Activated CD4-positive, alpha-beta T cell treated with anti-CD3 and anti-CD28 coated beads for 24 hours (primary cell): ENCODE results near the gene BCL2L2.
"Not testable (repeated sequence)": the region's sequence is repeated elsewhere in the genome, so short reads cannot be mapped to it uniquely, and the experiment has no call there.

Experiments
- DNase-seq, 2 donors: peaks; one replicate each; pipeline ENCODE4 v3.0.0-alpha.2; 2020; ENCODE audit warnings: low read depth in 2 of 2

Gene BCL2L2, protein sequence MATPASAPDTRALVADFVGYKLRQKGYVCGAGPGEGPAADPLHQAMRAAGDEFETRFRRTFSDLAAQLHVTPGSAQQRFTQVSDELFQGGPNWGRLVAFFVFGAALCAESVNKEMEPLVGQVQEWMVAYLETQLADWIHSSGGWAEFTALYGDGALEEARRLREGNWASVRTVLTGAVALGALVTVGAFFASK

DNA sequence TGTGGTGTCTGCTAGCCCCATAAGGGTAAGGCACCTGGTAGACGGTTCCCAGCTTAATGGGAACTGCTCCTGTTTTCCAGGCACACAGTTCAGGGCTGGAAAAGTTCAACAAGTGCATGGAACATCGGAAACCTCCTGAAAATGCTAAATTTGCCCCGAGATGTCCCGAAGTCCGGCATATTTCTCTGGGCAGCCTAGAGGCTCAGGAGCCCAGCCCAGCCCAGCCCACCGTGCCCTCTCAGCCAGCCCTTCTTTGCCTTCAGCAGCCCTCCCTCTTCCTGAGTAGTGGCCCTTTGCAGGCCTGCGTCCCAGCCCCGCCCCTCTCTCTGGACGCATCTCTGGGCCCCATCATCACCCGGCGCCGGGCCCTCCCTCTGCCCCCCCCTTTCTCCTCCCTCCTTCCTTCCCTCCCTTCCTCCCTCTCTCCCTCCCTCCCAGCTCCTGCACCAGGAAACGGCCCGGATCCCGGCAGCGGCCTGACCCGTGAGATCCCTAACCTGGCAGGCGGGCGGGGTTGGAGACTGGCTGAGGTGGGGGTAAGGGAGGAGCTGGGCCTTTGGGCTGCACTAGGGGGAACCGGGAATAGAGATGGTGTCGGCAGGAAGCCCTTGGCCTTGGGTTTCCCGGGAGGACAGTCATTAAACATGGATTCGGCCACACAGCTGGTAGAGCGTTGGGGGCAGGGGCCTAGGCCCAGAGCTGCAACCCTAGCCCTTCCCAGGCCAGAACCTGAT is at the start of gene BCL2L2:
BCL2L2 (plus strand) TSS at position 422 of the 734 bp plus-strand sequence. CDS start 935 bp downstream, outside the sequence.
- no peak for DNase-seq

- DNase-seq, result no peak
These were observed 48.4 kb upstream of the BCL2L2 start for GRCh38 chr14:23258256-23258655.

- no peak for DNase-seq
These were observed 47.2 kb upstream of the BCL2L2 start for GRCh38 chr14:23259426-23259825.

GRCh38 chr14:23260849-23261248 is 45.8 kb upstream of the BCL2L2 start:
- not testable (repeated sequence) for DNase-seq

DNA sequence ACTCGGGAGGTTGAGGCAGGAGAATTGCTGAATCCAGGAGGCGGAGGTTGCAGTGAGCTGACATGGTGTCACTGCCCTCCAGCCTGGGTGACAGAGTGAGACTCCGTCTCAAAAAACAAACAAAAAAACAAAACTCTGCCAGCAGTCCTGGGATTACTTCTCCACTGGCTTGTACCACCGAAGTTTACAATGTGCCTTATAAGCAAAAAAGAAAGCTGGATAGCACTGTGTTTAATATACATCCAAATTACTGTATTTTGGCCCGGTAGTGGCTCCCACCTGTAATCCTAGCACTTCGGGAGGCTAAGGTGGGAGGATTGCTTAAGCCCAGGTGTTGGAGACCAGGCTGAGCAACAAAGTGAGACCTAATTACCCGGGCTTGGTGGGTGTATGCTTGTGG is 37.4 kb upstream of the BCL2L2 start:
- DNase-seq, result no peak

GRCh38 chr14:23275412-23275811 is 31.2 kb upstream of the BCL2L2 start:
- no peak for DNase-seq

DNA sequence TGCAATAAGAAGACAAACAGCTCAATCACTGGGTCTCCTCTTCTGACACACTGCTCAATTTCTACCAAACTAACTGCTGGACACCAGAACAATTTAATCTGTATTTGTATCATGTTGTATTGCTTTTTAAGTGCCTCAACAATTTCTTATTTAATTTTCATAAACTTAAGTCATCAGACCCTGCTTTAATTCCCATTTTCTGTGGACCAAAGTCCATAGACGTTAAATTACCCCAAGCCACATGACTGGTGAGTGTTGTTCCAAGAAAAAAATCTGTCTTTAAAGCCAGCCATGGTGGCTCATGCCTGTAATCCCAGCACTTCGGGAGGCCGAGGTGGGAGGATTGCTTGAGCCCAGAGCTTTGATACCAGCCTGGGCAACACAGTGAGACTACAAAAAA is 29.4 kb upstream of the BCL2L2 start:
- DNase-seq, result no peak

DNA sequence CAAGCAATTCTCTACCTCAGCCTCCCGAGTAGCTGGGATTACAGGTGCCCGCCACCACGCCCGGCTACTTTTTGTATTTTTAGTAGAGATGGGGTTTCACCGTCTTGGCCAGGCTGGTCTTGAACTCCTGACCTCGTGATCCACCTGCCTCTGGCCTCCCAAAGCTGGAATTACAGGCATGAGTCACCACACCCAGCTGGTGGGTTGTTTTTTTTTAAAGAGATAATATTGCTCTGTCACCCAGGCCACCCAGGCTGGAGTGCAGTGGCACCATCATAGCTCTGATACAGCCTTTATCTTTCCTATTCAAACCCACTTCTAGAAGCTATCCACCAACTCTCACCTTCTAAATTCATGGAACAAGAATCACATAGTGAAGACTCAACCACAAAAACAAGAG is 28.7 kb upstream of the BCL2L2 start:
- not testable (repeated sequence) for DNase-seq

DNA sequence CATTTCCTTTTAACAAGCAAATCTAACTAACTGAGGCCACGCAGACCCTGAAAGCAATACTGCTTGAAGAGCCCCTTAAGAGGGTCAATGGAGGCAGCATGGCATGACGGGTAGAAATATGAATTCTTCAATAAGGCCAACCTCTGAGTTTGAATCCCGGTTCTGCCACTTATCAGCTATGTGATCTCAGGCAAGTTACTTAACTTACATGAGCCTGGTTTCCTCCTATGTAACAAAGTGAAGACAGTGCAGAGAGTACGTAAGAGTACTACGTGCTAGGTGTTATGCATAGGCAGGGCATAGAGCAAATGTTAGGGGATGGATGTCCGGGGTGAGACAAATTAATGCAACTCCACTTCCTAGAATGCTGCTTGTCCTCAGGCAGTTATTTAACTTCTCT is 25.4 kb upstream of the BCL2L2 start:
- no peak for DNase-seq

GRCh38 chr14:23284654-23285529 is 21.7 kb upstream of the BCL2L2 start:
- DNase-seq, result no peak

- DNase-seq, result no peak
These were observed 21.1 kb upstream of the BCL2L2 start for GRCh38 chr14:23285530-23286019.

GRCh38 chr14:23286020-23286901 is 20.4 kb upstream of the BCL2L2 start, which contains the start of gene HOMEZ:
HOMEZ (minus strand) TSS chr14:23286132; CDS start chr14:23285952, 180 bp downstream.
- peak; percentile 97 to 98 for DNase-seq

GRCh38 chr14:23286902-23287479 is 19.6 kb upstream of the BCL2L2 start:
- DNase-seq, result no peak

- DNase-seq, result peak; percentile 34 to 38
These were observed 11.7 kb upstream of the BCL2L2 start for GRCh38 chr14:23294734-23295561.

DNA sequence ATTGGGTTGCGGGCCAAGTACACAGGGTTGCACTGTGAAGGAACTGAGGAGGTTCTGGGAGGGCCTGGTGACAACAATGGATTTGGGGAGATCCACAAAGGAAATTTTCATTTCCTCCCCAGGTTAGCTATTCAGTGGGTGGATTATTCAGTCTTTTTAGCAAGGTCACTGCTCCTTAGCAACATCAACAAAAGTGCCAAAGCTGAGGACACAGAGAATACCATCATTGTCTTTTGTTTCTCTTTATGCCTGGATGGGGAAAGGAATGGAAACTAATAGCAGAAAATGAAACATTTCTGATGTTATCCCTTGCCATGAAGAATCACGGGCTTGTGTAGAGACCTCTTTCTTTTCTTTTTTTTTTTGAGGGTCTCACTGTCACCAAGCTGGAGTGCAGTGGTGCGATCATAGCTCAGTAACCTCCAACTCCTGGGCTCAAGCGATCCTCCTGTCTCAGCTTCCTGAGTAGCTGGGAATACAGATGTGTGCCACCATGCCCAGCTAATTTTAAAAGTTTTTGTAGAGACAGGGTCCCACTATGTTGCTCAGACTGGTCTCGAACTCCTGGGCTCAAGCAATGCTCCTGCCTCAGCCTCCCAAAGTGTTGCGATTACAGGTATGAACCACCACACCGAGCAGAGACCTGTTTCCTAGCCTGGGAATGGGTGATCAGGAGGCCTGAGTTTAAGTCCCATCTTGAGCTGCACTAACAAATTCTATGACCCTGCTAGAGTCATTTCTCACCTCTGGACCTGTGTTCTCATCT is 10.4 kb upstream of the BCL2L2 start:
- DNase-seq, result no peak

DNA sequence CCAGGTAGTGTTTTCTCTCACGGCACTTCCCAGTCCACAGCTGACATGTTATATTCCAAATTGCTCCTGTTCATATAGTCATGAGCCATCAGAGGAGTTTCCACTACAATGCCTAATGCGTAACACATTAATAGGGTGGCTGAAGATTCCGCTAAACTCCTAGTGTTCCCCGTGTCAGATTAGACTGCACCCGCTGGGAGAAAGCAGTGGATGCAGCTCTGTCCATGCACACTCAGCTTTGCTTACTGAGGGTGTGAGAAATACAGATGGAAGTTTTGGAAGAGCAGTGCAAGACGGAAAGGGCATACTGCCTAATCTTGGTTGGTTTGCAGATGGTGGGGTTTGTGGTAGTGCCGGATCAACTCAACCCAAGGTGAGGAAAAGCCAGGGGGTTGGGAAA is 9.5 kb upstream of the BCL2L2 start:
- DNase-seq, result no peak

DNA sequence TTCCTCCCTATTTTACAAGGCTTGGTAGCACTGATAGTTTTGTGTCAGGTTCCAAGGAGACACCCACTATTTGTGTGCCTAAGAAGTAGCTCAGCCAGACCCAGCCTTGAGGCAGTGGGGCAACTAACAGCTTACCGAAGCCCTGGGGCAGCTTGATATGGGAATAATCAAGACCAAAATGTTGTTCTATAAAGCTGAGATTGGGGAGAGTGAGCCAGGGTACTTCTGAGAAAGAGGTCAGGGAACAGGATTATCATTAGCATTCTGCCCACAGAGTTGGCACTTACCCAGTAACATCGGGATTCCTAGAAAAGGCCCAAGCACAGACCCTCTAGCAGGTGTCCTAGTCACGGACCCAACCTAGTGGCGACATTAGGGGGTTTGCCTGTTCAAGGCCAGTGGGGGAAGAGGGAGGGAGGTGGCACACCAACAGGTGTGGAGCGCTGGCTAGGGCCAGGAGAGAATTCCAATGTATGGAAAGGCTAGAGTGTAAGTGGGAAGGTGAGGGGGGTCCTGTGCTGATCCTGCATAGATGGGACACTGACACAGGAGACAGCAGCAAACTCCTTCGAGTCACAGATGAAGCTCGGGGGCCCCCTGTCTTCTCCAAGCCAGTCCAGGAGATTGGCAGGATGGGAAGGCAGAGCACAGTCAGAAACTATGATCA is 8.9 kb upstream of the BCL2L2 start:
- no peak for DNase-seq

GRCh38 chr14:23299211-23299957 is 7.2 kb upstream of the BCL2L2 start:
- no peak for DNase-seq
